ENCODE data around the gene VPS29.

- no peak for TF ChIP-seq EP300 (conservative IDR thresholded peaks at IDR 0.05; ENCODE audit: poor library complexity, severe bottlenecking)
- TF ChIP-seq CTCF (IDR thresholded peaks at IDR 0.05; ENCODE audit: poor library complexity, severe bottlenecking), result no peak
- no peak for TF ChIP-seq EZH2 (IDR thresholded peaks at IDR 0.05; ENCODE audit: borderline replicate concordance, insufficient read depth, low read length, poor library complexity, severe bottlenecking)
- TF ChIP-seq POLR2AphosphoS5 (IDR thresholded peaks at IDR 0.05), result no peak
- no peak for TF ChIP-seq RAD21 (conservative IDR thresholded peaks at IDR 0.05)
- TF ChIP-seq TAF1 (IDR thresholded peaks at IDR 0.05; ENCODE audit: low read depth), result no peak
Measured at GRCh38 chr12:110550981-110551380, 49.1 kb upstream of the VPS29 start.
